ENCODE data around the gene DUSP7.

DUSP7 gene

GRCh38 chr3:52051444-52051843 is 4.9 kb downstream of the DUSP7 start:
- H3K9me3 ChIP-seq (ENCODE audit: insufficient read depth, low read length), result no peaks in the 10 kb centered on the region
- H3K9ac ChIP-seq (ENCODE audit: low read length), result no peak overlapping the region
- no peaks in the 10 kb centered on the region for H3K9me2 ChIP-seq (replicated peaks; ENCODE audit: insufficient read depth, low read length)
- H4K20me1 ChIP-seq (ENCODE audit: low read depth, low read length), result no peaks in the 10 kb centered on the region
- H3F3A ChIP-seq (ENCODE audit: insufficient read depth), result no peaks in the 10 kb centered on the region
- H3K27ac ChIP-seq (ENCODE audit: low read depth, low read length), result no peak overlapping the region
- H3K36me3 ChIP-seq (ENCODE audit: low read length), result no peaks in the 10 kb centered on the region
- no peaks in the 10 kb centered on the region for H3K27me3 ChIP-seq (ENCODE audit: low read length)
- no peak overlapping the region for H3K4me3 ChIP-seq (ENCODE audit: insufficient read depth, low read length, poor library complexity, severe bottlenecking)
- H3K79me2 ChIP-seq (ENCODE audit: insufficient read depth, low read length), result no peaks in the 10 kb centered on the region
- H3K4me2 ChIP-seq (ENCODE audit: low read depth, low read length, poor library complexity, severe bottlenecking), result no peak overlapping the region
- TF ChIP-seq CTCF (IDR thresholded peaks at IDR 0.05; ENCODE audit: insufficient read depth, low read length, poor library complexity, severe bottlenecking) (no peak), EZH2phosphoT487 (conservative IDR thresholded peaks at IDR 0.05; ENCODE audit: low read length) (no peak)
- H2AFZ ChIP-seq (ENCODE audit: low read depth, low read length, severe bottlenecking), result no peak overlapping the region

GRCh38 chr3:52050571-52050970 is 5.8 kb downstream of the DUSP7 start:
- H3K36me3 ChIP-seq (ENCODE audit: low read length), result no peaks in the 10 kb centered on the region
- H3K27me3 ChIP-seq (ENCODE audit: low read length), result no peaks in the 10 kb centered on the region
- H3F3A ChIP-seq (ENCODE audit: insufficient read depth), result no peaks in the 10 kb centered on the region
- H2AFZ ChIP-seq (ENCODE audit: low read depth, low read length, severe bottlenecking), result no peak overlapping the region
- no peak overlapping the region for H3K4me2 ChIP-seq (ENCODE audit: low read depth, low read length, poor library complexity, severe bottlenecking)
- H3K4me3 ChIP-seq (ENCODE audit: insufficient read depth, low read length, poor library complexity, severe bottlenecking), result no peak overlapping the region
- no peak for TF ChIP-seq CTCF (IDR thresholded peaks at IDR 0.05; ENCODE audit: insufficient read depth, low read length, poor library complexity, severe bottlenecking)
- no peak for TF ChIP-seq EZH2phosphoT487 (conservative IDR thresholded peaks at IDR 0.05; ENCODE audit: low read length)
- no peak overlapping the region for H3K9ac ChIP-seq (ENCODE audit: low read length)
- no peak overlapping the region for H3K27ac ChIP-seq (ENCODE audit: low read depth, low read length)
- no peaks in the 10 kb centered on the region for H3K9me3 ChIP-seq (ENCODE audit: insufficient read depth, low read length)
- H3K79me2 ChIP-seq (ENCODE audit: insufficient read depth, low read length), result no peaks in the 10 kb centered on the region
- H3K9me2 ChIP-seq (replicated peaks; ENCODE audit: insufficient read depth, low read length), result no peaks in the 10 kb centered on the region
- H4K20me1 ChIP-seq (ENCODE audit: low read depth, low read length), result no peaks in the 10 kb centered on the region

GRCh38 chr3:52049503-52049902 is 6.9 kb downstream of the DUSP7 start:
- no peak for TF ChIP-seq EZH2phosphoT487 (conservative IDR thresholded peaks at IDR 0.05; ENCODE audit: low read length)
- H3K9me2 ChIP-seq (replicated peaks; ENCODE audit: insufficient read depth, low read length), result no peaks in the 10 kb centered on the region
- no peaks in the 10 kb centered on the region for H3F3A ChIP-seq (ENCODE audit: insufficient read depth)
- no peak overlapping the region for H3K9ac ChIP-seq (ENCODE audit: low read length)
- no peaks in the 10 kb centered on the region for H3K9me3 ChIP-seq (ENCODE audit: insufficient read depth, low read length)
- no peak overlapping the region for H3K27ac ChIP-seq (ENCODE audit: low read depth, low read length)
- H3K36me3 ChIP-seq (ENCODE audit: low read length), result no peaks in the 10 kb centered on the region
- H3K4me2 ChIP-seq (ENCODE audit: low read depth, low read length, poor library complexity, severe bottlenecking), result no peak overlapping the region
- H4K20me1 ChIP-seq (ENCODE audit: low read depth, low read length), result no peaks in the 10 kb centered on the region
- H3K4me3 ChIP-seq (ENCODE audit: insufficient read depth, low read length, poor library complexity, severe bottlenecking), result no peak overlapping the region
- no peaks in the 10 kb centered on the region for H3K27me3 ChIP-seq (ENCODE audit: low read length)
- no peaks in the 10 kb centered on the region for H3K79me2 ChIP-seq (ENCODE audit: insufficient read depth, low read length)
- H2AFZ ChIP-seq (ENCODE audit: low read depth, low read length, severe bottlenecking), result no peak overlapping the region

GRCh38 chr3:52047295-52047960 is 8.9 kb downstream of the DUSP7 start:
- H3K36me3 ChIP-seq (ENCODE audit: low read length), result no peaks in the 10 kb centered on the region
- no peak overlapping the region for H3K4me3 ChIP-seq (ENCODE audit: insufficient read depth, low read length, poor library complexity, severe bottlenecking)
- no peak overlapping the region for H2AFZ ChIP-seq (ENCODE audit: low read depth, low read length, severe bottlenecking)
- H3K27me3 ChIP-seq (ENCODE audit: low read length), result no peaks in the 10 kb centered on the region
- H3K4me2 ChIP-seq (ENCODE audit: low read depth, low read length, poor library complexity, severe bottlenecking), result no peak overlapping the region
- no peaks in the 10 kb centered on the region for H3K9me2 ChIP-seq (replicated peaks; ENCODE audit: insufficient read depth, low read length)
- H3K27ac ChIP-seq (ENCODE audit: low read depth, low read length), result no peak overlapping the region
- no peaks in the 10 kb centered on the region for H4K20me1 ChIP-seq (ENCODE audit: low read depth, low read length)
- TF ChIP-seq EZH2phosphoT487 (conservative IDR thresholded peaks at IDR 0.05; ENCODE audit: low read length) (no peak), CTCF (IDR thresholded peaks at IDR 0.05; ENCODE audit: insufficient read depth, low read length, poor library complexity, severe bottlenecking) (no peak)
- no peaks in the 10 kb centered on the region for H3K79me2 ChIP-seq (ENCODE audit: insufficient read depth, low read length)
- no peaks in the 10 kb centered on the region for H3K9me3 ChIP-seq (ENCODE audit: insufficient read depth, low read length)
- no peaks in the 10 kb centered on the region for H3F3A ChIP-seq (ENCODE audit: insufficient read depth)
- no peak overlapping the region for H3K9ac ChIP-seq (ENCODE audit: low read length)

Measured in SU-DHL-6 (cell line).